ENCODE measurements around the gene ASRGL1. TPM values are rescaled to one million over a fixed set of nuclear protein-coding genes. Genes with fewer than 3 reads are reported as not detected.

Gene ASRGL1
- total RNA-seq, 1 experiment from 2014 or later: 31.1 TPM

DNA sequence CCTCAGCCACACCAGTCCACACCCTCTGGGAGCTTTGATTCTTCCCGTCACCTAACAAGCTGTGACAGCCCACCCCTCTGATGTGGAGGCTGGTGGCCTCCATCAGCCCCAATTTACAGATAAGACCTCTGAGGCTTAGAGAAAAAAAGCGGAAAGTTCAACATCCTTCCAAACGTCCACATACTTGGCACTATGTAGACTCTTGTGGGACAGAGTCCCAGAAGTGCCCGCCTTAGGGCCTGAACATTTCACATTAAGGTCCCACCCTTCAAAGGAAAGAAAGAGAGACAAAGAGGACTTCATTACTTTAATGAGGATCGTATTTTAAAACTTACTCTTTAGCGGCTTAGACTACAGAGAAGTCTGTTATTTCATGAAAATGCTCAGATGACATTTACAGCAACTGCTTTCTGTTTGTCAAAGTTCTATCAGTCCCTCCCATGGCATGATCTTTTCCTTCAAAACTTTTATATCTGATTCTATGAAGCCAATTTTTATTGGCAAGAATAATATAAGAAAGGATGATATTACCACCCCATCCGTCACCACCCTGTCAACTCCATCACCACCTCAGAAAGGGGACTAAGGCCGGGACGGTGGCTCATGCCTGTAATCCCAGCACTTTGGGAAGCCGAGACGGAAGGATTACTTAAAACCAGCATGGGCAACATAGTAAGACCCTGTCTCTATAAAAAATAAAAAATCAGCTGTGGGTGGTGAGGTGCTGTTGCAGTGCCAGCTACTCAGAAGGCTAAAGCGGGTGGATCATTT, 65.9 kb downstream of the ASRGL1 start:
- Histone ChIP-seq H2AK5ac (ENCODE audit: insufficient read length, low read length) (no peak overlapping the region), H3K79me1 (ENCODE audit: insufficient read depth, low read depth, low read length, poor library complexity, severe bottlenecking) (no peaks in the 10 kb centered on the region), H3K79me2 (ENCODE audit: insufficient read depth, low read length) (no peaks in the 10 kb centered on the region), H3K27me3 (ENCODE audit: insufficient read depth, low read length) (no peaks in the 10 kb centered on the region), H3K4me1 (ENCODE audit: insufficient read depth, low read length) (no peaks in the 10 kb centered on the region), H3K23me2 (ENCODE audit: insufficient read length, low read depth, low read length, poor library complexity, severe bottlenecking) (no peaks in the 10 kb centered on the region), H3K9ac (ENCODE audit: extremely low read depth, insufficient read length, low read length) (no peak overlapping the region), H4K91ac (ENCODE audit: insufficient read length, low read depth, low read length) (no peak overlapping the region), H3K4ac (ENCODE audit: low read depth, low read length) (no peak overlapping the region), H2BK12ac (ENCODE audit: insufficient read length, low read depth, low read length) (no peak overlapping the region), H3K56ac (ENCODE audit: insufficient read length, low read depth, low read length) (no peak overlapping the region), H2BK20ac (ENCODE audit: low read depth, low read length, poor library complexity, severe bottlenecking) (no peak overlapping the region), H2BK15ac (ENCODE audit: low read depth, low read length) (no peak overlapping the region), H3K4me2 (ENCODE audit: insufficient read depth, insufficient read length, low read length) (no peak overlapping the region), H3T11ph (ENCODE audit: low read length) (no peak overlapping the region), H3K14ac (ENCODE audit: insufficient read depth, low read length) (no peak overlapping the region), H3K27ac (ENCODE audit: insufficient read length, low read depth, low read length) (no peak overlapping the region), H4K8ac (replicated peaks; ENCODE audit: insufficient read length, low read depth, low read length) (no peak overlapping the region), H4K20me1 (ENCODE audit: control insufficient read depth, insufficient read depth, insufficient read length) (no peaks in the 10 kb centered on the region), H2BK5ac (ENCODE audit: insufficient read length, low read length) (no peak overlapping the region), H2BK120ac (ENCODE audit: low read depth, low read length, poor library complexity, severe bottlenecking) (no peak overlapping the region), H3K18ac (ENCODE audit: insufficient read length, low read depth, low read length) (no peak overlapping the region), H2AFZ (ENCODE audit: low read length) (no peak overlapping the region), H3K23ac (ENCODE audit: insufficient read length, low read depth, low read length) (no peak overlapping the region), H4K5ac (ENCODE audit: insufficient read length, low read depth, low read length) (no peak overlapping the region), H3K9me3 (ENCODE audit: control insufficient read depth, low read depth, low read length) (no peaks in the 10 kb centered on the region)
- TF ChIP-seq, protein P1, sequence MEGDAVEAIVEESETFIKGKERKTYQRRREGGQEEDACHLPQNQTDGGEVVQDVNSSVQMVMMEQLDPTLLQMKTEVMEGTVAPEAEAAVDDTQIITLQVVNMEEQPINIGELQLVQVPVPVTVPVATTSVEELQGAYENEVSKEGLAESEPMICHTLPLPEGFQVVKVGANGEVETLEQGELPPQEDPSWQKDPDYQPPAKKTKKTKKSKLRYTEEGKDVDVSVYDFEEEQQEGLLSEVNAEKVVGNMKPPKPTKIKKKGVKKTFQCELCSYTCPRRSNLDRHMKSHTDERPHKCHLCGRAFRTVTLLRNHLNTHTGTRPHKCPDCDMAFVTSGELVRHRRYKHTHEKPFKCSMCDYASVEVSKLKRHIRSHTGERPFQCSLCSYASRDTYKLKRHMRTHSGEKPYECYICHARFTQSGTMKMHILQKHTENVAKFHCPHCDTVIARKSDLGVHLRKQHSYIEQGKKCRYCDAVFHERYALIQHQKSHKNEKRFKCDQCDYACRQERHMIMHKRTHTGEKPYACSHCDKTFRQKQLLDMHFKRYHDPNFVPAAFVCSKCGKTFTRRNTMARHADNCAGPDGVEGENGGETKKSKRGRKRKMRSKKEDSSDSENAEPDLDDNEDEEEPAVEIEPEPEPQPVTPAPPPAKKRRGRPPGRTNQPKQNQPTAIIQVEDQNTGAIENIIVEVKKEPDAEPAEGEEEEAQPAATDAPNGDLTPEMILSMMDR (conservative IDR thresholded peaks at IDR 0.05): no peak
- Mint-ChIP-seq H3K9me3 (no peaks in the 10 kb centered on the region), H3K27me3 (ENCODE audit: low read depth) (peaks cover 4% of the 10 kb centered on the region), H3K27ac (no peak overlapping the region), H3K36me3 (ENCODE audit: insufficient read depth in 1 of 3, low read depth in 3 of 3) (no peaks in the 10 kb centered on the region; a peak in 1 of 7 replicates), H3K4me3 (no peak overlapping the region), H3K4me1 (peaks cover 19 to 35% of the 10 kb centered on the region in 2 experiments)
- WGBS (ENCODE audit: extremely low coverage, insufficient read length, low lambda C conversion rate): no CpG with 5 or more reads among the region's 12 CpGs
- no peak for DNase-seq
